RPMI8226 (cell line): ENCODE data around the gene SOCS3.
"Not testable (repeated sequence)": the region's sequence is repeated elsewhere in the genome, so short reads cannot be mapped to it uniquely, and the experiment has no call there.

Experiments
- DNase-seq: peaks from one replicate; pipeline ENCODE4 v3.0.0-alpha.2; 2015

SOCS3 gene

GRCh38 chr17:78325076-78325687, 34.7 kb downstream of the SOCS3 start:
- DNase-seq, result no peak

GRCh38 chr17:78324391-78325075, 35.3 kb downstream of the SOCS3 start:
- no peak for DNase-seq

GRCh38 chr17:78323826-78324390, 36.0 kb downstream of the SOCS3 start:
- DNase-seq, result no peak

GRCh38 chr17:78322858-78323455, 36.9 kb downstream of the SOCS3 start:
- DNase-seq, result no peak

GRCh38 chr17:78322327-78322857, 37.5 kb downstream of the SOCS3 start:
- DNase-seq, result no peak

GRCh38 chr17:78318843-78319242, 41.0 kb downstream of the SOCS3 start:
- DNase-seq, result no peak

- DNase-seq, result no peak
Measured at GRCh38 chr17:78318407-78318806, 41.5 kb downstream of the SOCS3 start.

- DNase-seq, result no peak
Measured at GRCh38 chr17:78317794-78318400, 42.0 kb downstream of the SOCS3 start.

- peak; percentile 23 for DNase-seq
Measured at GRCh38 chr17:78316867-78317789, 42.7 kb downstream of the SOCS3 start.

- DNase-seq, result no peak
Measured at GRCh38 chr17:78316115-78316866, 43.6 kb downstream of the SOCS3 start.

- DNase-seq, result no peak
Measured at GRCh38 chr17:78315355-78316114, 44.3 kb downstream of the SOCS3 start.

GRCh38 chr17:78314683-78315354, 45.1 kb downstream of the SOCS3 start:
- no peak for DNase-seq

GRCh38 chr17:78313735-78314648, 45.9 kb downstream of the SOCS3 start:
- peak; percentile 94 for DNase-seq

- not testable (repeated sequence) for DNase-seq
Measured at GRCh38 chr17:78309659-78310255, 50.1 kb downstream of the SOCS3 start.

GRCh38 chr17:78307887-78308638, 51.8 kb downstream of the SOCS3 start:
- DNase-seq, result no peak

GRCh38 chr17:78306913-78307312, 53.0 kb downstream of the SOCS3 start:
- DNase-seq, result no peak
